Mesothelial cell of epicardium (in vitro differentiated cells): ENCODE data around the gene DBNDD1. TPM values are rescaled to one million over a fixed set of nuclear protein-coding genes. Genes with fewer than 3 reads are reported as not detected.
"Not testable (repeated sequence)": the region's sequence is repeated elsewhere in the genome, so short reads cannot be mapped to it uniquely, and the experiment has no call there.

Experiments
- DNase-seq, 2 experiments: peaks; one replicate each; pipeline ENCODE4 v3.0.0; 2021; ENCODE audit warnings: low spot score in 2 of 2; ENCODE audit not compliant: unreplicated experiment in 2 of 2
- H3K27ac Mint-ChIP-seq: 2 replicates; pipeline ENCODE4 v1.8.0; 2021; ENCODE audit warnings: mixed read lengths
- H3K27me3 Mint-ChIP-seq: 2 replicates; pipeline ENCODE4 v1.8.0; 2021; ENCODE audit warnings: low read depth, mixed read lengths
- H3K36me3 Mint-ChIP-seq: 2 replicates; pipeline ENCODE4 v1.8.0; 2021; ENCODE audit warnings: mixed read lengths
- H3K4me1 Mint-ChIP-seq: 2 replicates; pipeline ENCODE4 v1.8.0; 2021; ENCODE audit warnings: mixed read lengths
- H3K4me3 Mint-ChIP-seq: 2 replicates; pipeline ENCODE4 v1.8.0; 2021; ENCODE audit warnings: mild to moderate bottlenecking, moderate library complexity, mixed read lengths
- H3K9me3 Mint-ChIP-seq: 2 replicates; pipeline ENCODE4 v1.8.0; 2021; ENCODE audit warnings: mixed read lengths
- total RNA-seq: library from RNA; stranded (reverse); gene quantifications from 3 replicates; pipeline ENCODE4 v1.2.1, GENCODE V29; 2021
- TF ChIP-seq, protein P1 (sequence below): fragments of 200-600 bp; sonication (generic); IDR thresholded peaks from one replicate; pipeline ENCODE4 v1.5.0; 2021; ENCODE audit warnings: antibody characterized with exemption; ENCODE audit not compliant: unreplicated experiment

Gene DBNDD1
- total RNA-seq, 1 donor from 2014 or later, result 10.2 TPM

DNA sequence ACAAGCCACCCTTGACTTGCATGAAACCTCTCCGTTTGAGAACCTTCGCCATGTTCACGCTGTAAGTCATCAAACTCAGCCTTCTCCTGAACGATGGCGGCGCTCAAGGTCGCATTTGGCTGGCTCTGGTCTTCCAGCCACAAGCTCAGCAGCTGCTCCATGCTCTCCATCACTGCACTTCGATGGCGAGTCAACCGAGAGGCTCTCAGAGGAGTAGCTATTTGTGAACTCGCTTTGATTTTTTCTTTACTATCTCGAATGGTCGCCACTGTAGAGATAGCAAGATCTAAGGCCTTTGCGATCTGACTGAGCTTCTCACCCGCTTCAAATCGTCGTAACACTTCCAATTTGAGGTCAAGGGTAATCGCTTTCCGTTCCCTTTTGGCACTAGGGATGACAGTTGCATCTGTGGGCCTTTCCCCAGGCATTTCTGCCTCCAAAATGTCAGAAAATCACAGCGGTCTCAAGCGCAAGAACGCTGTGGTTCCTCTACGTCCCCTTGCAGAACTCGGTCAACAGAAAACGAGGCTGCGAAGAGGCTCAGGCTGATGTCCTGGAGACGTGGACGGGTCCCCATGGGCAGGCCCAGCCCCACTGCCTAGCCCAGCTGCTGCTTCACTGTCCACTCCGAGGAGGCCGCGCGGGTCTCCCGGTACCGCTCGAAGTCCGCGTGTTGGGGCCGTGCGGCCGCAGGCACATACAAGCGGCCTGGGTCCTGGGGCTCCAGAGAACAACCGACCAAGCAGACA lies 47.6 kb downstream of the DBNDD1 start:
- peaks cover 11% of the 10 kb centered on the region for H3K4me1 Mint-ChIP-seq

DNA sequence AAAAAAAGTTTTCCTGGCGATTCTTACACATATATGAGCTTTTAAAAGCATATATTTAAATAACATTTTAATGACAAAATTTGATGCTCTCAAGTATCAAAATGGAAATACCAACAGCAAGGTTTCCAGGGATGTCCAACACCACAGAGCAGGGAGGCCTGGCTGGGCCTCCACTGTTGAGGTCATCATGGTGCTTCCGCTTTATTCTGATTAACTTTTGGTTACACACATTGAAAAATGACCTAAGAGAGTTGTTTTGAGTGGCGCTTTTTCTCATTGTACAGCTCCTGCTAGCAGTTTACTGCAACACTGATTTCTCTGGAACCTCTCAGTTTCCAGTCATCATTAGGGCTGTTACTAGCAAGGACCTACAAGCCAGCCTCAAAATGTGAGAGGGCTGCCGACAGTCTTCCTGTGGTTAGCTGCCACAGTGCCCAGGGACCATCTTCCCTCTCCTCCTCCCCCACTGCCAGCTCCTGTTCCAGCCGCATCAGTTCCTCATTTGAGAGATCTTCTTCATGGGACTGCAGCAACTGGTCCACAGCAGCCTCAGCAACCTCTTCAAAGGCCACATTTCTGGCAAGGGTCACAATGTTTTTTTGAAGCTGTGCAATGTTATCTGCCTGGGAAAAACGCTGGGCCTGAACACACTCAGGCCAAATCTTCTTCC lies 49.4 kb downstream of the DBNDD1 start:
- peaks cover 11% of the 10 kb centered on the region for H3K4me1 Mint-ChIP-seq
- H3K36me3 Mint-ChIP-seq, result peaks cover 20% of the 10 kb centered on the region
- TF ChIP-seq, protein P1, sequence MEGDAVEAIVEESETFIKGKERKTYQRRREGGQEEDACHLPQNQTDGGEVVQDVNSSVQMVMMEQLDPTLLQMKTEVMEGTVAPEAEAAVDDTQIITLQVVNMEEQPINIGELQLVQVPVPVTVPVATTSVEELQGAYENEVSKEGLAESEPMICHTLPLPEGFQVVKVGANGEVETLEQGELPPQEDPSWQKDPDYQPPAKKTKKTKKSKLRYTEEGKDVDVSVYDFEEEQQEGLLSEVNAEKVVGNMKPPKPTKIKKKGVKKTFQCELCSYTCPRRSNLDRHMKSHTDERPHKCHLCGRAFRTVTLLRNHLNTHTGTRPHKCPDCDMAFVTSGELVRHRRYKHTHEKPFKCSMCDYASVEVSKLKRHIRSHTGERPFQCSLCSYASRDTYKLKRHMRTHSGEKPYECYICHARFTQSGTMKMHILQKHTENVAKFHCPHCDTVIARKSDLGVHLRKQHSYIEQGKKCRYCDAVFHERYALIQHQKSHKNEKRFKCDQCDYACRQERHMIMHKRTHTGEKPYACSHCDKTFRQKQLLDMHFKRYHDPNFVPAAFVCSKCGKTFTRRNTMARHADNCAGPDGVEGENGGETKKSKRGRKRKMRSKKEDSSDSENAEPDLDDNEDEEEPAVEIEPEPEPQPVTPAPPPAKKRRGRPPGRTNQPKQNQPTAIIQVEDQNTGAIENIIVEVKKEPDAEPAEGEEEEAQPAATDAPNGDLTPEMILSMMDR, result no peak
- DNase-seq, result no peak
- no peaks in the 10 kb centered on the region for H3K27me3 Mint-ChIP-seq
- no peak overlapping the region for H3K27ac Mint-ChIP-seq
- H3K4me3 Mint-ChIP-seq, result no peak overlapping the region
- H3K9me3 Mint-ChIP-seq, result peaks cover 12% of the 10 kb centered on the region

More for the DNA sequence above, 47.6 kb downstream of the DBNDD1 start:
- Mint-ChIP-seq H3K9me3 (peaks cover 12% of the 10 kb centered on the region), H3K36me3 (peaks cover 17% of the 10 kb centered on the region), H3K4me3 (peak overlapping the region; percentile 96), H3K27ac (peak overlapping the region; percentile 39), H3K27me3 (no peaks in the 10 kb centered on the region)
- no peak for DNase-seq
- TF ChIP-seq, protein P1, result no peak

DNA sequence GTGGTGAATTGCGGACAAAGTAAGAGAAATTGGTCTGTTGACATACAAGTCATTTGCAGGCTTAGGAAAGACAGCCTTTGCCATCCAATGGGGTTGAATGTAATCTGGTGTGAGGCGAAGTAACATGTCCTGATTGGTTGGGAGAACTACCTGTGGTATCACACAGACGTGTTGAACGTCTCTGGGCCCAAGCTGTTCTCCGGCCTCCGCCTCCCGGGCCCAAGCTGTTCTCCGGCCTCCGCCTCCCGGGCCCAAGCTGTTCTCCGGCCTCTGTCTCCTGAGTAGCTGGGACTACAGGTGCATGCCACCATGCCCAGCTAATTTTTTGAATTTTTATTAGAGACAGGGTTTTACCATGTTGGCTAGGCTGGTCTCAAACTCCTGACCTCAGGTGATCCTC lies 51.2 kb downstream of the DBNDD1 start:
- H3K27me3 Mint-ChIP-seq, H3K27ac Mint-ChIP-seq, DNase-seq, H3K4me1 Mint-ChIP-seq, H3K4me3 Mint-ChIP-seq: not testable (repeated sequence)
- Mint-ChIP-seq H3K9me3 (peaks cover 12% of the 10 kb centered on the region), H3K36me3 (peaks cover 21% of the 10 kb centered on the region)

DNA sequence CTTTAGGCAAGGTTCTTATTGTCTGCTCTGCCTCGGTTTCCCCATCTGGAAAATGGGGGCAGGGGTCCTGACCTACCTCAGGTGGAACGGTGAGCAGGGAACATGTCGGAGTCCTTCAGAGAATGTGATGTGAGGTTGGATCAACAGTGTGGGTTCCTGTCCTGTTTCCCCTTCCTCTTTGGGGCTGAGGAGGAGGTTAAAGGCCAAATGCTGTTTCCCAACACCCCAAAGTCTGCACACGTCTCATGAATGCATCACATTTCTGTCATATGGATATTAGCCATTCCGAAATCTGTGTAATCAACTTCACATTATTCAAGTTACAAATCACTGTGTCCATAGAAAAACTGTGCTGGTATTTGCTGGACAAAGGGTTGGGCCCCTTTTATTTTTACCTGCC lies 51.8 kb downstream of the DBNDD1 start:
- peaks cover 12% of the 10 kb centered on the region for H3K9me3 Mint-ChIP-seq
- H3K27me3 Mint-ChIP-seq, DNase-seq, H3K27ac Mint-ChIP-seq, H3K4me1 Mint-ChIP-seq, H3K4me3 Mint-ChIP-seq: not testable (repeated sequence)
- H3K36me3 Mint-ChIP-seq, result peaks cover 21% of the 10 kb centered on the region

DNA sequence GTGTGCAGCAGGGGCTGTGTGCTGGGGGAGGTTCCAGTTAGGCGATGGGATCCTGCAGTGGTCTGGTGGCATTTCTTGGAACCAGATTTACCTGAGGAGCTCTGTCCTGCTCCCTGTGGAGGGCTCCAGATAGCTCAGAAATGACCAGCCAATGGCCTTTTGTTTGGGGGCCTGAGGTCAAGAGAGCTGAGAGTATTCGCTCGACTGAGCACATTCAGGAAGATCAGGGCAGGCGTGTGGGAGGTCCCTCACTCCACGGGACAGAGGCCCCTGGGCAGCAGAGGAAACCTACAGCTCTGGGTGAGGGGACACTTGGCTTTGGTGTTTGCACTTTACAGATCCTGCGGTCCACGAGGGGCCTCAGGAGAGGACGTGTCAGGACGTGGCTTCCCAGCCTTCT lies 52.5 kb downstream of the DBNDD1 start:
- Mint-ChIP-seq H3K27me3 (no peaks in the 10 kb centered on the region), H3K4me3 (no peak overlapping the region), H3K27ac (no peak overlapping the region), H3K36me3 (peaks cover 18% of the 10 kb centered on the region), H3K4me1 (no peaks in the 10 kb centered on the region), H3K9me3 (peaks cover 12% of the 10 kb centered on the region)
- no peak for DNase-seq
- TF ChIP-seq, protein P1, result no peak

DNA sequence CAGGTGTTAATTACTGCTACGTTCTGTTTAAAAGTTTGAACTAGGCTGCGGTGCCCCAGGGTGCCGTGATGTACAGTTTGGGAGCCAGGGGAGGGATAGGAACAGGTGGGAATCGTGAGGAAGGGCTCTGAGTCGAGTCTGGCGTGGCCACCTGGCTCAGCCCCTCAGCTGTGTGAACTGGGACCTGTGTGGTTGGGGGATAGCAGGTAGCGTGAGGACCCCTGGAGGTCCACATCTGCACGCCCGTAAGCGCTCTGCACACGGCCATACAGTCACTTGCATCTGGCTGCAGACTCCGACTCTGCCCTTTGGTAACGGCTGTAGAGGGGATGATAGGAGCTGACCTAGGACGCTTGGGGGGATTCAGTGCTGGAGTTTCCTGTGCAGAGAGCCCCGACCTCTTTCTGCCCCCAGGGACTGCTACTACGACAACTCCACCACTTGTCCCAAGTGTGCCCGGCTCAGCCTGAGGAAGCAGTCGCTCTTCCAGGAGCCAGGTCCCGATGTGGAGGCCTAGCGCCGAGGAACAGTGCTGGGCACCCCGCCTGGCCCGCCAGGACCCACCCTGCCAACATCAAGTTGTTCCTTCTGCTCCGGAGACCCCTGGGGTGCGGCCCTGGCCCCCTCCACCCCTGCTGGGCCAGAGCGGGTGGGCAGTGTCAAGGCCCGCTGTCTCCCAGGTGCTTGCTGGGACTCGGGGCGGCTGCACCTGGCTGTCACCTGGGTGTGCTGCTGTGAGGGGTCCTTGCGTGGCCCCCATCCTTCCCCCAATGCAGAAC lies 53.6 kb downstream of the DBNDD1 start:
- no peak for DNase-seq
- Mint-ChIP-seq H3K9me3 (peaks cover 8% of the 10 kb centered on the region), H3K27ac (peak overlapping the region; percentile 4), H3K27me3 (no peaks in the 10 kb centered on the region), H3K4me1 (no peaks in the 10 kb centered on the region), H3K4me3 (no peak overlapping the region), H3K36me3 (peaks cover 17% of the 10 kb centered on the region)
- TF ChIP-seq, protein P1, result no peak
